ENCODE measurements around the gene LRP1B. TPM values are rescaled to one million over a fixed set of nuclear protein-coding genes. Genes with fewer than 3 reads are reported as not detected.

The LRP1B gene
- total and polyA plus RNA-seq, 2 of the 8 experiments (the other 6 are each of a cell fraction or from before 2014, with no cell fraction given) = 0.03 TPM; not detected in 1

- no peaks in the 10 kb centered on the region for H3K79me1 ChIP-seq (ENCODE audit: low read depth, low read length)
- no peaks in the 10 kb centered on the region for H3K79me2 ChIP-seq (ENCODE audit: control insufficient read depth in 1 of 2, insufficient read depth in 2 of 2, low read length in 2 of 2)
- no peaks in the 10 kb centered on the region for H4K20me1 ChIP-seq (replicated peaks in 1 of 2; ENCODE audit: control insufficient read depth in 1 of 2, insufficient read depth in 2 of 2, low read length in 2 of 2)
- FAIRE-seq = no peak
- ChIA-PET CTCF (ENCODE audit: partially characterized antibody) (no interaction called here), POLR2A (ENCODE audit: partially characterized antibody) (no interaction called here)
- no peak overlapping the region for H3K27ac ChIP-seq (ENCODE audit: low read depth, low read length)
- H3K4me1 ChIP-seq (replicated peaks in 1 of 4; ENCODE audit: control insufficient read depth in 3 of 4, insufficient read depth in 4 of 4, low read length in 3 of 4) = no peaks in the 10 kb centered on the region
- H2BK12ac ChIP-seq (ENCODE audit: low read depth, low read length) = no peak overlapping the region
- no peak overlapping the region for H3K4me3 ChIP-seq (ENCODE audit: extremely low read depth in 1 of 4, insufficient read depth in 2 of 4, low read depth in 3 of 4, low read length in 4 of 4)
- no peak for DNase-seq (ENCODE audit: low read depth in 1 of 2, low spot score in 2 of 2)
- no peak overlapping the region for H4K91ac ChIP-seq (replicated peaks; ENCODE audit: insufficient read length, low read length)
- H4K8ac ChIP-seq (ENCODE audit: extremely low read depth, insufficient read depth, low read length) = no peak overlapping the region
- 94% methylated on average over 1 of the region's 1 CpG; no CpG with 5 or more reads in 1 of the 2 experiments for WGBS, 2 experiments (ENCODE audit: extremely low coverage in 1 of 2, insufficient coverage in 1 of 2, insufficient read length in 1 of 2, insufficient replicate concordance in 2 of 2, low coverage in 1 of 2, low lambda C conversion rate in 2 of 2, missing lambda C conversion rate in 1 of 2)
- no peaks in the 10 kb centered on the region for H3K27me3 ChIP-seq (replicated peaks in 1 of 4; ENCODE audit: control insufficient read depth in 3 of 4, extremely low read depth in 1 of 4, insufficient read depth in 3 of 4, low read length in 3 of 4)
- no peaks in the 10 kb centered on the region for H3K23me2 ChIP-seq (ENCODE audit: low read depth, low read length)
- no peak overlapping the region for H3K4ac ChIP-seq (replicated peaks; ENCODE audit: insufficient read length, low read depth, low read length)
- no peak overlapping the region for H3K4me2 ChIP-seq (ENCODE audit: insufficient read depth in 1 of 2, low read depth in 2 of 2, low read length in 2 of 2)
- no peak overlapping the region for H2BK15ac ChIP-seq (ENCODE audit: low read length)
- no peak overlapping the region for H3K23ac ChIP-seq (ENCODE audit: insufficient read length)
- no peak overlapping the region for H2BK5ac ChIP-seq (ENCODE audit: low read depth, low read length)
- no peak overlapping the region for H3K9ac ChIP-seq (replicated peaks in 1 of 4; ENCODE audit: extremely low read depth in 1 of 4, low read depth in 3 of 4, low read length in 3 of 4)
- H2BK20ac ChIP-seq (ENCODE audit: low read length) = no peak overlapping the region
- no peak overlapping the region for H2AFZ ChIP-seq (ENCODE audit: low read length)
- no peak overlapping the region for H2BK120ac ChIP-seq (replicated peaks; ENCODE audit: low read depth, low read length)
- no peak overlapping the region for H3K56ac ChIP-seq (replicated peaks; ENCODE audit: insufficient read length, low read depth, low read length)
- H3K14ac ChIP-seq (ENCODE audit: insufficient read length) = no peak overlapping the region
- H2AK5ac ChIP-seq (ENCODE audit: low read depth, low read length) = no peak overlapping the region
- TF ChIP-seq NRF1 (IDR thresholded peaks at IDR 0.05; ENCODE audit: low read depth, low read length) (no peak), EZH2 (IDR thresholded peaks at IDR 0.05; ENCODE audit: low read depth, low read length, severe bottlenecking) (no peak), FOSL1 (IDR thresholded peaks at IDR 0.05; ENCODE audit: insufficient read depth, low read depth, low read length) (no peak), RXRA (IDR thresholded peaks at IDR 0.05; ENCODE audit: insufficient read depth, low read depth, low read length) (no peak), CBX8 (IDR thresholded peaks at IDR 0.05; ENCODE audit: borderline replicate concordance, low read depth, low read length) (no peak), SRF (IDR thresholded peaks at IDR 0.05; ENCODE audit: low read depth, low read length) (no peak), CHD1 (IDR thresholded peaks at IDR 0.05; ENCODE audit: low read depth, low read length) (no peak), GTF2F1 (IDR thresholded peaks at IDR 0.05; ENCODE audit: borderline replicate concordance, low read depth, low read length) (no peak), MAX (IDR thresholded peaks at IDR 0.05) (no peak)
- H4K5ac ChIP-seq (ENCODE audit: insufficient read length, low read depth, low read length) = no peak overlapping the region
- H3K36me3 ChIP-seq (ENCODE audit: control insufficient read depth in 2 of 4, insufficient read depth in 4 of 4, low read length in 3 of 4) = no peaks in the 10 kb centered on the region
- no peaks in the 10 kb centered on the region for H3K9me3 ChIP-seq (ENCODE audit: insufficient read depth in 2 of 2, low read depth in 1 of 2, low read length in 1 of 2)
- H3K18ac ChIP-seq (ENCODE audit: extremely low read depth, low read length) = no peak overlapping the region
These were observed 636.9 kb downstream of the LRP1B start for GRCh38 chr2:141493936-141494335.

Data from H1 (cell line).